Central memory CD8-positive, alpha-beta T cell (primary cell): ENCODE data around the gene EEF2.
"Not testable (repeated sequence)": the region's sequence is repeated elsewhere in the genome, so short reads cannot be mapped to it uniquely, and the experiment has no call there.

ENCODE experiments used
- ATAC-seq: fragments of 150-1000 bp; cut with Tn5 transposase; replicated peaks from 2 replicates; pipeline ENCODE4 v1.10.0; 2022; ENCODE audit warnings: mild to moderate bottlenecking, moderate FRiP score, moderate number of reproducible peaks; ENCODE audit not compliant: poor library complexity, severe bottlenecking; ENCODE audit errors: extremely low read depth
- DNase-seq, 2 donors: peaks; one replicate each; pipeline ENCODE4 v3.0.0; 2021; ENCODE audit warnings: low spot score in 2 of 2
- H3K27ac Mint-ChIP-seq: one replicate; pipeline ENCODE4 v1.8.0; 2022; ENCODE audit warnings: low read depth, mild to moderate bottlenecking, moderate library complexity, mixed read lengths
- H3K27me3 Mint-ChIP-seq: one replicate; pipeline ENCODE4 v1.8.0; 2022; ENCODE audit warnings: mixed read lengths
- H3K36me3 Mint-ChIP-seq: one replicate; pipeline ENCODE4 v1.8.0; 2022; ENCODE audit warnings: mild to moderate bottlenecking, moderate library complexity, mixed read lengths; ENCODE audit not compliant: insufficient read depth
- H3K4me1 Mint-ChIP-seq: one replicate; pipeline ENCODE4 v1.8.0; 2022; ENCODE audit warnings: mixed read lengths
- H3K4me3 Mint-ChIP-seq: one replicate; pipeline ENCODE4 v1.8.0; 2022; ENCODE audit warnings: mild to moderate bottlenecking, moderate library complexity, mixed read lengths
- H3K9me3 Mint-ChIP-seq: one replicate; pipeline ENCODE4 v1.8.0; 2022; ENCODE audit warnings: mixed read lengths

EEF2 gene

DNA sequence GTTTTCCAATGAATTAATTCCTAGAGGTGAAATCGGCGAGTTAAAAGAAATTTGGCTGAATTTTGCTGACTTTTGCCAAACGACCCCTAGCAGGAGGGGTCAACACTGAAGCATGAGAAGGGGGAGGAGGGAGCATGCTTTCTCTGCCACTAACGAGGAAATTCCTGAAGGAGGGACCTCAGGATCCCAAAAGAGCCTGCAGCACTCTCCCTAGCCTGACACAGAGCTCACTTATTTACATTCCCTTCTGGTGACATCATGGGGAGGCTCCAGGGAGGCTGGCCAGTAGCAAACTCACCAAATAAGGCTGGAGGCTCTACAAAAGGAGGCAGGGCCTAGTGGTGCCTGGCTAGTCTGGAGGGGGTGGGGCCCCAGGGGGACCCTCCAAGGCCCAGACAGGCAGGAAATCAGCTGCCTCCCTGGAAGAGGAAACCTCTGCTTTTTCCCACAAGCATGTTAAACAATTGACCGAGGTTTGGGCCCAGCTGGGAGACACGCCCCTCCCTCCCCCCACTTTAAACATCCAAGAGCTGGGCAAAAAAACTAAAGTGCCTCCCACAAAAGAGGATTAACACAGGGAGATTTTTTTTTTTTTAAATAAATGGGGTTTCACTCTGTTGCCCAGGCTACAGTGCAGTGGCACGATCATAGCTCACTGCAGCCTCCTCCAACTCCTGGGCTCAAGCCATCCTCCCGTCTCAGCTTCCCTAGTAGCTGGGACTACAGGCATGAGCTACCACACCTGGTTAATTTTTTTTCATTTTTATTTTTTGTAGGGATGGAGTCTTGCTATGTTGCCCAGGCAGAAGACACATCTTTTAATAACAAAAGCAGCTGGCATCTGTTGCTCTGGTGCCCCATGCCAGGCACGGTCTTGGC lies 16.5 kb downstream of the EEF2 start:
- H3K4me1 Mint-ChIP-seq = peaks cover 23% of the 10 kb centered on the region
- DNase-seq (no peak), ATAC-seq (no peak)
- peaks cover 31% of the 10 kb centered on the region for H3K36me3 Mint-ChIP-seq
- H3K9me3 Mint-ChIP-seq = no peaks in the 10 kb centered on the region
- no peak overlapping the region for H3K27ac Mint-ChIP-seq
- peak overlapping the region; percentile 89 for H3K4me3 Mint-ChIP-seq
- H3K27me3 Mint-ChIP-seq = no peaks in the 10 kb centered on the region

DNA sequence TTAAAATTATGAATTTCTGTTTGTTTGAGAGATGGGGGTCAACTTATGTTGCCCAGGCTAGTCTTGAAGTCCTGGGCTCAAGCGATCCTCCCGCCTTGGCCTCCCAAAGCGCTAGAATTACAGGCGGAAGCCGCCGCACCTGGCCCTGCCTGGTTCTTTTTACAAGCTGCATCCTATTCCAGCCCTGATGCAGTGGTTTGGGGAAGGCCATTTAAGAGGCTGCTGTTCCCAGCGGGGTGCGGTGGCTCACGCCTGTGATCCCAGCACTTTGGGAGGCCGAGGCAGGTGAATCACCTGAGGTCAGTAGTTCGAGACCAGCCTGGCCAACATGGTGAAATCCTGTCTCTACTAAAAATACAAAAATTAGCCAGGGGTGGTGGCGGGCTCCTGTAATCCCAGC lies 17.3 kb downstream of the EEF2 start:
- H3K4me3 Mint-ChIP-seq, ATAC-seq, H3K9me3 Mint-ChIP-seq, DNase-seq, H3K27ac Mint-ChIP-seq, H3K27me3 Mint-ChIP-seq: not testable (repeated sequence)
- H3K4me1 Mint-ChIP-seq = peaks cover 23% of the 10 kb centered on the region
- peaks cover 33% of the 10 kb centered on the region for H3K36me3 Mint-ChIP-seq

DNA sequence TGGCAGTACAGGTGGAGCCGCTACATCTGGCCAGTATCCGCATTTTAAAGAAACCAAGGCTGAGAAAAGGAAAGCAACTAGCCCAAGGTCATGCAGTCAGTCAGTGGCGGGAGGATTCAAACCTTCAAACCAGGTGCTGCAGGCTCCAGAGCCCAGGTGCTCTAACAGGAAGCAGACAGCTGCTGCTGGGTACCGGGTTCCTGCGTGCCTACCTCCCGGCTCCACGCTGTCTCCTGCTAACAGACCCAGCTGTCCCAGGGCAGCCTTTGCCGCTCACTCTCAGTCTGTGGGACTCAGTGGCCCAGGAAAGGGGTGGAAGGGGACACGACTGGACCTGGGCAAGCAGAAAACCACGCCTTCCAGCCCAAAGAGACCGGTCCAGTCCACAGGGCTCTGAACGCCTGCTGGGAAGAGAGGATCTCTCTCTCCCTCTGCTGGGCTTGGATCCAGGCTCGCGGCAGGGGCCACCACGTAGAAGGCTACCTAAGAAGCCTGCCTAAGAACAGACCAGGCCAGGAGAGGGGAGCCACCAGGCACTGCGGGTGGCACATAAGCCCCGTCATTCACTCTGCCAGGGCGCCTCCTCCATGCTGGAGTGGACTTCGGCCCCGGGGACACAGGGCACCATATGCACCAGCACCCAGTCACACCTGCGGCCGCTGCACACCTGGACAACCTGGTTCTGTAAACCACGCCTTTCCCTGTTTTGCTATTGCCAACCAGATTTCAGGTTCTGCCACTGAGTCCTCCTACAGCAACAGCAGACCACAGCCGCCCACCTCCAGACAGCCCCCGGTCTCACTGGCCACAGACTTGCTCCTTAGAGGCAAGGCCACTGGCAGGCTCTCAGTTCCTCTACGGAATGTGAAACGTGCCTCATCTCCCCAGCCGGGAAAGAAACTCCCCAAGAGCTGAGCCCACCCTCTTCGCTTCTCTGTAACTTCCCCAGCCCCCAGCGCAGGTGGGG lies 18.9 kb downstream of the EEF2 start:
- peaks cover 33% of the 10 kb centered on the region for H3K36me3 Mint-ChIP-seq
- ATAC-seq (no peak), DNase-seq (no peak)
- no peaks in the 10 kb centered on the region for H3K27me3 Mint-ChIP-seq
- H3K4me3 Mint-ChIP-seq = no peak overlapping the region
- no peak overlapping the region for H3K27ac Mint-ChIP-seq
- H3K9me3 Mint-ChIP-seq = no peaks in the 10 kb centered on the region
- peaks cover 23% of the 10 kb centered on the region for H3K4me1 Mint-ChIP-seq

DNA sequence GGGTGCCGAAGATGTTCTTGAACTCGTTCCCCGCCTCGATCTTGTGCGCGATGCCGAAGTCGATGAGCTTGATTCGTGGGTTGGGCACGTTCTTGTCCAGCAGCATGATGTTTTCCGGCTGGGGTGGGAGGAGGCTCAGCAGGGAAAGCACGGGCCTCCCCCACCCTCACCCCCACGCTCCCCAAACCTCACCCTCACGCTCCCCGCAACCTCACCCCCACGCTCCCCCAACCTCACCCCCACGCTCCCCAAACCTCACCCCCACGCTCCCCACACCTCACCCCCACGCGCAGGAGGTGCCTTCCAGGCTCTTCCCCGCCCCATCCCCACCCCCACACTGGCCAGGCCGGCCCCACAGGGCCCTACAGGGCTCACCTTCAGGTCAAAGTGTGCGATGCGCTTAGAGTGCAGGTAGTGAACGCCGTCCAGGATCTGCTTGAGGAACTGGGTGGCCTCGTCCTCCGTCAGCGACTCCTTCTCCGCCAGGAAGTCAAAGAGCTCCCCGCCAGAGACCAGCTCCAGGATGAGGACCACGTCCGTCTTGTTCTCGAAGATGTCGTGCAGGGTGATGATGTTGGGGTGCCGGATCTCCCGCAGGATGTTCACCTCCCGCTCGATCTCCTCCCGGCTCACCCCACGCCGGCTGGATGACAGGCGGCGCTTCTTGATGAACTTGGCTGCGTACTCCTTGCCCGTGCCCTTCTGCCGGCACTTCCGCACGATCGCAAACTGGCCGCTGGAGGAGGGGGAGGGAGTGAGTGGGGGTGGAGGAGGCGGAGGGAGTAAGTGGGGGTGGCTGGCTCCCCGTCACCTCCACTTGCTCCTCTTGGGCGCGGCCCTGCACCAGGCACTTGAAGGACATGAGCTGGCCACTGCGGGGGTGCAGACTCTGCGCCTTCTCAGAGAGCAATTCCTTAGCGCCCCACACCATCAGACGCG lies 20.7 kb downstream of the EEF2 start:
- peaks cover 24% of the 10 kb centered on the region for H3K36me3 Mint-ChIP-seq
- H3K4me3 Mint-ChIP-seq = no peak overlapping the region
- no peak overlapping the region for H3K27ac Mint-ChIP-seq
- no peaks in the 10 kb centered on the region for H3K9me3 Mint-ChIP-seq
- ATAC-seq (no peak), DNase-seq (no peak)
- H3K4me1 Mint-ChIP-seq = peaks cover 11% of the 10 kb centered on the region
- H3K27me3 Mint-ChIP-seq = no peaks in the 10 kb centered on the region

DNA sequence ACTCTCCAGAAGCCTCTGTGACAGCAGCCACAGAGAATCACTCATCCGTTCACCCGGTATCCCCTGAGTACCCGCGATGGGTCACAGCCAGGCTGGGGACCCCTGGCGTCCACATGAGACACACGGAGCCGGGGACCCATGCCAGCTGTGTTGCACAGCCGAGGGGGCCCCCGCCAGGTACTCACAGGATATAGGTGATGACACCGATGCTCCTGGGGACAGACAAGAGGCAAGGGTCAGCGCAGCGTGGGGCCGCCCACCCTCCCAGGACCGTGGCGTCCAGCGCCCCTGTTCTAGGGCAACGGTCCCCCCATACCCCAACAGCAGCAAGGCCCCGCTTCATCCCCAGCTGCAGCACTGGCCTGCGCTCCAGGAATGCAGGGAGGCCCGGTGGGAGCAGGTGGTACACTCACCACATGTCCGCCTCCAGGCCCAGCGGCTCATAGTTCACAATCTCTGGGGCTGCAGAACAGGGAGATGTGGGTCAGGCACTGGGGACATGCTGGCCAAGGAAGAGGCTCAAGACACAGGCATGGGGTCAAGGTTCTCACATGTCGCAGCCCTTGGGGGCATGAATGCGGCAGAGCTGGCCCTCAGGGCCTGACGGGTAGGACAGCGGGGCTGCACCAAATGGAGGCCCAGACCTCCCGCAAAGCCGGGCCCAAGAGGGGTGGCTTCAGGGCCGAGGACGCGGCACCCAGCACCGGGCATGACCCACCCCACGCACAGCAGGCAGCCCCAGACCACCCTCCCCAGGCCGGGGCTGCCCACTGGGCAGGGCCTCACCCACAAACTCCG lies 21.6 kb downstream of the EEF2 start:
- ATAC-seq = no peak
- no peak overlapping the region for H3K27ac Mint-ChIP-seq

DNA sequence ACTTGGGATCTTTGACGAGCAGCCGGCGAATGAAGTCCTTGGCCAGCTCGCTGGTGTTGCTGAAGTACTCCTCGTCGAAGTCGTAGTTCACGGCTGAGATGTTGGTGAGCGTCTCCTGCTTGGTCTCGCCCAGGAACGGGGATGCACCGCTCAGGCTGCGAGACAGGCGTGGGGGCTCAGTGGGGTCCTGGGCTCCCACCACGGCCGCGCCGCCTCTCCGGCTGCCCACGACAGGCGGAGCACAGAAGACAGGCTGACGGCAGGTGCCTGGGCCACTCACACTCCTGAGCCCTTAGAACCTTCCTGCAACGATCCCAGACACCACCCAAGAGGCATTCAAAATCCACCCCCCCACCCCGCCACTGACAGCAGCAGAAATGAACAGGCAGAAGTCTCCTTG lies 24.3 kb downstream of the EEF2 start:
- Mint-ChIP-seq H3K27ac (no peak overlapping the region), H3K27me3 (no peaks in the 10 kb centered on the region), H3K36me3 (peaks cover 32% of the 10 kb centered on the region), H3K4me1 (no peaks in the 10 kb centered on the region), H3K9me3 (no peaks in the 10 kb centered on the region), H3K4me3 (no peak overlapping the region)
- ATAC-seq (no peak), DNase-seq (no peak)

More for the DNA sequence above, 21.6 kb downstream of the EEF2 start:
- DNase-seq = no peak
- Mint-ChIP-seq H3K9me3 (no peaks in the 10 kb centered on the region), H3K27me3 (no peaks in the 10 kb centered on the region), H3K36me3 (peaks cover 21% of the 10 kb centered on the region), H3K4me3 (no peak overlapping the region), H3K4me1 (peaks cover 6% of the 10 kb centered on the region)

DNA sequence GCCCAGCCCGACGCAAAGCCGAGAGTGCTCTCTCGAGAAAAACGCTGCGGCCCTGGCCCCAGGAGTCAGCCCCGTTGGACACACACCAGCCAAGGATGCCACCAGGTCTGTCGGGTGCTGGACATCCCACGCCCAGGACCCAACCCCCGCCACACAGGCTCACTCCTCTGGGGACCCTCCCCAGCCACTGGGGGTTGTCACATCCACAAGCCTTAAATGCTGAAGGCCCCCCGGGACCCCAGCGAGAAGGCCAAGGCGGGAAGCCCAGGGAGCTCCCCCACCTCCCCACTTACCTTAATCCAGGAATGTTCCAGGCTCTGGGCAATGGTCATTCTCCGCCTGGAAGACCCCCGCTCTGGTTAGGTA lies 25.5 kb downstream of the EEF2 start:
- Mint-ChIP-seq H3K4me3 (no peak overlapping the region), H3K27ac (no peak overlapping the region), H3K4me1 (no peaks in the 10 kb centered on the region), H3K27me3 (no peaks in the 10 kb centered on the region), H3K9me3 (no peaks in the 10 kb centered on the region), H3K36me3 (peaks cover 35% of the 10 kb centered on the region)
- DNase-seq (no peak), ATAC-seq (no peak)

DNA sequence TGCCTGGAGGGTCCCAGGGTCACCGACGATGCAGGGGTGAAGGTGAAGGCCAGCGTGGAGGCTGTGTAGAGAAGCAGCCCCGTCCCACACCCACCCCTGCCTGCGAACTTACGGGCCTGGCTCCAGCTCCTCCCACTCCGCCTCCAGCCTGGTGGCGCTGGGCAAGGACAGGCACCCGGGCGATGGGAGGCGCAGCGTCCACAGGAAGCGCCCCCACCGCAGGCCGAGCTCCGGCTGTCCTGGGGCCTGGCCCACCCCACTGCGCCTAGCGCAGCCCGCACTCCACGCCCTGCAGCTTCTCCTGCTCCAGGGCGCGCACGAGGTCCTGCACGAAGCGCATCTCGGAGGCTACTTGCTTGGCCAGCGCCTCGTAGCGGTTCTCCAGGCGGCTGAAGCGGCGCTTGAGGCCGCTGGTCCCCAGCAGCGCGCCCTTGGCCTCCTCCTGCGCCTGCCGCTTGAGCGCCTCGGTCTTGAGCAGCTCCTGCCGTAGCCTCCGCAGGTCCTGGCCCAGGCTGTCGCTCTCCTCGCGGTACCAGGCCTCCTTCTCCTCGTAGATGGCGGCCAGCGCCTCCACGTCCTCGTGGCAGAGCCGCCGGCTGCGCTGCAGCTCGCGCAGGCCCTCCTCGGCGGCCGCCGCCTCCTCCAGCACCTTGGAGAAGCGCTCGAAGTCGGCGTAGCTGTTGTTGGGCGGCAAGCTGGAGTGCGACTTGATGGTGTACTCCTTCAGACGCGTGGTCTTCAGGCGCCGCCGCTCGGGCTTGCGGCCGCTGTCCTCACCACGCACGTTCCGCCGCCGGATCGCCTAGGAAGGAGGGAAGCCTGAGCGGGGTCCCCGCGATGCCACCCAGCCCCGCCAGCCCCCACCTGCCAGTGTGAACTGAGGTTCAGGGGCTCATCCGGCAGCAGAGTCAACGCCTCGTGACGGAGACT lies 26.2 kb downstream of the EEF2 start:
- no peaks in the 10 kb centered on the region for H3K27me3 Mint-ChIP-seq
- H3K4me3 Mint-ChIP-seq = no peak overlapping the region
- DNase-seq (no peak), ATAC-seq (no peak)
- no peak overlapping the region for H3K27ac Mint-ChIP-seq
- H3K4me1 Mint-ChIP-seq = no peaks in the 10 kb centered on the region
- H3K9me3 Mint-ChIP-seq = no peaks in the 10 kb centered on the region
- peaks cover 32% of the 10 kb centered on the region for H3K36me3 Mint-ChIP-seq

DNA sequence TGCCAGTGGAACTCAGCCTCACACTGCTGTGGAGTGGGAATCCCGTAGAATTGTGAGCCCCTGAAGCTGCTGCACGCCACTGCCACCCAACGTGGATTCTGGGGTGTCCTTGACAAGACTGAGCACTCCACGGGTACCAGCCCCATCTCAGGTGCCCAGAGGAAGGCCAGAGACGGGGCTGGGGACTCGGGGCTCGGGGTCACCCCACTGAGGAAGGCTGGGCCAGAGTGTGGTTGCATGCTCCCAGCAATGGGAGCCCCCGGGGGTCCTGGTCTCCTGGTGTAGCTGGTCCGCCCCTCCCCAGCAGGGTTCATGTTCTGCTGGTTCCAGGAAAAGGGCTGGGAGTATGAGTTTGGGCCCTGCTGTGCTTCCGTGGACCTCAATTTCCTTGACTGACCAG lies 29.6 kb downstream of the EEF2 start:
- peak overlapping the region; percentile 44 for H3K27ac Mint-ChIP-seq
- no peaks in the 10 kb centered on the region for H3K9me3 Mint-ChIP-seq
- H3K27me3 Mint-ChIP-seq = no peaks in the 10 kb centered on the region
- H3K4me3 Mint-ChIP-seq = no peak overlapping the region
- DNase-seq = no peak
- H3K4me1 Mint-ChIP-seq = peaks cover 19% of the 10 kb centered on the region
- H3K36me3 Mint-ChIP-seq = peaks cover 22% of the 10 kb centered on the region
- ATAC-seq = no peak

DNA sequence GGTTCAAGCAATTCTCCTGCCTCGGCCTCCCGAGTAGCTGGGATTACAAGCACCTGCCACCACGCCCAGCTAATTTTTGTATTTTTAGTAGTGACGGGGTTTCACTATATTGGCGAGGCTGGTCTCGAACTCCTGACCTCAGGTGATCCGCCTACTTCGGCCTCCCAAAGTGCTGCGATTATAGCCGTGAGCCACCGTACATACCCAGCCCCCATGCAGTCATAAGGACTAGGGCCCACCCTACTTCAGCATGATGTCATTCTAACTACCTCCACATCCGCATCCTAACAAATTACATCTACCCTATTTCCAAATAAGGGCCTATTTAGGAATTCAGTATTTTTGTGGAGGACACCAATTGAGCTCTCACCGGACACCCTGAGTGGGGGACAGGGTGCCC lies 30.0 kb downstream of the EEF2 start:
- Mint-ChIP-seq H3K36me3 (peaks cover 22% of the 10 kb centered on the region), H3K27ac (peak overlapping the region; percentile 44), H3K4me1 (peaks cover 19% of the 10 kb centered on the region)
- not testable (repeated sequence) for DNase-seq, ATAC-seq, H3K4me3 Mint-ChIP-seq, H3K9me3 Mint-ChIP-seq, H3K27me3 Mint-ChIP-seq

DNA sequence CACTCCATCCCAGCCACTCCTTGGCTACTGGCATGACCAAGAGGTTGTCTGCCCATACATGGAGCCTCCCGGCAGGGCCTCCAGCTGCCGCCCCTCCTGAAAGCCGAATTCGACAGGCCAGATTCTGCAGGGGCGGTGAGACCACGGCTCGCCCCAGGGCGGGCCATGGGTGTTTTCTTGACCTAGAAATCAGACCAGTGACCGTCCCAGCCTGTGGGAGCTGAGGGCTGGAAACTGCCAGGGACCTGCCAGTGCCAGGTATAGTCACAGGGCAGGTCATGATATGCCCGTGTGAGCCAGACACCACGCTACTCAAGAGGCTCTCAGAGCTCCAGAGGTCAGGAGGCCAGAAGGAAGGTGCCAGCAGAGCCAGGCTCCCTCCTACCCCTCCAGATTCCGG lies 31.2 kb downstream of the EEF2 start:
- Mint-ChIP-seq H3K27ac (no peak overlapping the region), H3K9me3 (no peaks in the 10 kb centered on the region), H3K4me1 (peaks cover 19% of the 10 kb centered on the region), H3K4me3 (no peak overlapping the region), H3K27me3 (no peaks in the 10 kb centered on the region), H3K36me3 (peaks cover 22% of the 10 kb centered on the region)
- no peak for ATAC-seq
- no peak for DNase-seq
